IPS-20b (cell line): ENCODE results near the gene MOCS1.

Source experiments
- H3K27ac ChIP-seq: one replicate; pipeline ENCODE4 v1.5.1; 2013; ENCODE audit warnings: low read length
- H3K27me3 ChIP-seq: 2 replicates; pipeline ENCODE4 v1.6.1; 2013; ENCODE audit warnings: mild to moderate bottlenecking, low read length, inconsistent platforms; ENCODE audit not compliant: insufficient read depth
- H3K36me3 ChIP-seq: 2 replicates; pipeline ENCODE4 v1.6.1; 2013; ENCODE audit warnings: low read depth, mild to moderate bottlenecking, inconsistent platforms, low read length, moderate library complexity; ENCODE audit not compliant: insufficient read depth
- H3K4me1 ChIP-seq: 2 replicates; pipeline ENCODE4 v1.6.1; 2013; ENCODE audit warnings: mild to moderate bottlenecking, control low read depth, inconsistent platforms, low read length, moderate library complexity; ENCODE audit not compliant: insufficient read depth
- H3K4me3 ChIP-seq: 2 replicates; pipeline ENCODE4 v1.5.1; 2013; ENCODE audit warnings: mild to moderate bottlenecking, low read length, inconsistent platforms
- H3K9ac ChIP-seq: 2 replicates; pipeline ENCODE4 v1.6.1; 2013; ENCODE audit warnings: low read depth, mild to moderate bottlenecking, inconsistent platforms, low read length, moderate library complexity
- H3K9me3 ChIP-seq: 2 replicates; pipeline ENCODE4 v1.6.1; 2013; ENCODE audit warnings: mild to moderate bottlenecking, low read depth, low read length, inconsistent platforms; ENCODE audit not compliant: insufficient read depth

MOCS1 gene

GRCh38 chr6:39931607-39932006 lies 2.7 kb downstream of the MOCS1 start:
- Histone ChIP-seq H3K9ac (no peak overlapping the region), H3K27ac (no peak overlapping the region), H3K9me3 (no peaks in the 10 kb centered on the region), H3K36me3 (peaks cover 4% of the 10 kb centered on the region; the same call in 1 of the 2 replicates), H3K4me1 (peaks cover 10% of the 10 kb centered on the region; the same call in 1 of the 2 replicates), H3K4me3 (no peak overlapping the region), H3K27me3 (peaks cover 25% of the 10 kb centered on the region)

GRCh38 chr6:39930540-39930939 lies 3.7 kb downstream of the MOCS1 start:
- H3K4me3 ChIP-seq: no peak overlapping the region
- H3K36me3 ChIP-seq: peaks cover 13% of the 10 kb centered on the region; the same call in 1 of the 2 replicates
- H3K9me3 ChIP-seq: no peaks in the 10 kb centered on the region
- H3K27me3 ChIP-seq: peaks cover 16% of the 10 kb centered on the region; the same call in 1 of the 2 replicates
- no peak overlapping the region for H3K9ac ChIP-seq
- H3K4me1 ChIP-seq: peaks cover 10% of the 10 kb centered on the region; the same call in 1 of the 2 replicates
- no peak overlapping the region for H3K27ac ChIP-seq

- peaks cover 10% of the 10 kb centered on the region; the same call in 1 of the 2 replicates for H3K4me1 ChIP-seq
- H3K9ac ChIP-seq: no peak overlapping the region
- no peak overlapping the region for H3K27ac ChIP-seq
Measured at GRCh38 chr6:39929733-39930461, 4.4 kb downstream of the MOCS1 start.

GRCh38 chr6:39929039-39929732 lies 5.1 kb downstream of the MOCS1 start:
- H3K9ac ChIP-seq: no peak overlapping the region
- H3K36me3 ChIP-seq: peaks cover 27% of the 10 kb centered on the region
- H3K27ac ChIP-seq: no peak overlapping the region
- H3K27me3 ChIP-seq: 0 out of 2 replicates have a peak, but pooled peaks cover 8% of the 10 kb centered on the region
- H3K4me1 ChIP-seq: peaks cover 8% of the 10 kb centered on the region; the same call in 1 of the 2 replicates
- H3K4me3 ChIP-seq: no peak overlapping the region
- H3K9me3 ChIP-seq: no peaks in the 10 kb centered on the region

More at GRCh38 chr6:39929733-39930461, 4.4 kb downstream of the MOCS1 start:
- Histone ChIP-seq H3K27me3 (peaks cover 9% of the 10 kb centered on the region; the same call in 1 of the 2 replicates), H3K4me3 (no peak overlapping the region), H3K9me3 (no peaks in the 10 kb centered on the region), H3K36me3 (peaks cover 20% of the 10 kb centered on the region)

- Histone ChIP-seq H3K9ac (no peak overlapping the region), H3K4me1 (no peaks in the 10 kb centered on the region), H3K9me3 (no peaks in the 10 kb centered on the region), H3K36me3 (peaks cover 38% of the 10 kb centered on the region), H3K27ac (no peak overlapping the region), H3K27me3 (no peaks in the 10 kb centered on the region), H3K4me3 (no peak overlapping the region)
Measured at GRCh38 chr6:39927159-39927558, 7.1 kb downstream of the MOCS1 start.

GRCh38 chr6:39926668-39927067 lies 7.6 kb downstream of the MOCS1 start:
- H3K4me1 ChIP-seq: no peaks in the 10 kb centered on the region
- no peaks in the 10 kb centered on the region for H3K9me3 ChIP-seq
- H3K27ac ChIP-seq: no peak overlapping the region
- no peak overlapping the region for H3K4me3 ChIP-seq
- no peaks in the 10 kb centered on the region for H3K27me3 ChIP-seq
- peaks cover 41% of the 10 kb centered on the region for H3K36me3 ChIP-seq
- no peak overlapping the region for H3K9ac ChIP-seq

- no peaks in the 10 kb centered on the region for H3K9me3 ChIP-seq
- no peak overlapping the region for H3K4me3 ChIP-seq
- no peaks in the 10 kb centered on the region for H3K27me3 ChIP-seq
- no peak overlapping the region for H3K27ac ChIP-seq
- peaks cover 46% of the 10 kb centered on the region for H3K36me3 ChIP-seq
- no peaks in the 10 kb centered on the region for H3K4me1 ChIP-seq
- no peak overlapping the region for H3K9ac ChIP-seq
Measured at GRCh38 chr6:39925931-39926290, 8.4 kb downstream of the MOCS1 start.

- H3K4me3 ChIP-seq: no peak overlapping the region
- no peak overlapping the region for H3K9ac ChIP-seq
- H3K27ac ChIP-seq: no peak overlapping the region
- no peaks in the 10 kb centered on the region for H3K27me3 ChIP-seq
- peaks cover 49% of the 10 kb centered on the region for H3K36me3 ChIP-seq
- no peaks in the 10 kb centered on the region for H3K4me1 ChIP-seq
- H3K9me3 ChIP-seq: no peaks in the 10 kb centered on the region
Measured at GRCh38 chr6:39925191-39925930, 8.9 kb downstream of the MOCS1 start.

- H3K9me3 ChIP-seq: no peaks in the 10 kb centered on the region
- H3K27me3 ChIP-seq: no peaks in the 10 kb centered on the region
- H3K27ac ChIP-seq: no peak overlapping the region
- no peaks in the 10 kb centered on the region for H3K4me1 ChIP-seq
- H3K9ac ChIP-seq: no peak overlapping the region
- no peak overlapping the region for H3K4me3 ChIP-seq
- peaks cover 55% of the 10 kb centered on the region for H3K36me3 ChIP-seq
Measured at GRCh38 chr6:39924283-39924682, 10.0 kb downstream of the MOCS1 start.

- Histone ChIP-seq H3K9ac (no peak overlapping the region), H3K36me3 (peaks cover 55% of the 10 kb centered on the region), H3K27me3 (no peaks in the 10 kb centered on the region), H3K4me1 (no peaks in the 10 kb centered on the region), H3K4me3 (no peak overlapping the region), H3K27ac (no peak overlapping the region), H3K9me3 (no peaks in the 10 kb centered on the region)
Measured at GRCh38 chr6:39923861-39924260, 10.4 kb downstream of the MOCS1 start.

- Histone ChIP-seq H3K9ac (no peak overlapping the region), H3K36me3 (peaks cover 55% of the 10 kb centered on the region)
Measured at GRCh38 chr6:39923394-39923793, 10.9 kb downstream of the MOCS1 start.

More at GRCh38 chr6:39923394-39923793, 10.9 kb downstream of the MOCS1 start:
- no peak overlapping the region for H3K4me3 ChIP-seq
- H3K27ac ChIP-seq: no peak overlapping the region
- H3K4me1 ChIP-seq: no peaks in the 10 kb centered on the region
- H3K9me3 ChIP-seq: no peaks in the 10 kb centered on the region
- H3K27me3 ChIP-seq: no peaks in the 10 kb centered on the region
